ENCODE measurements around the gene ARL8A.
A peak's percentile ranks its signal among the peaks of the same experiment; 100 is the strongest.

The ARL8A gene

DNA sequence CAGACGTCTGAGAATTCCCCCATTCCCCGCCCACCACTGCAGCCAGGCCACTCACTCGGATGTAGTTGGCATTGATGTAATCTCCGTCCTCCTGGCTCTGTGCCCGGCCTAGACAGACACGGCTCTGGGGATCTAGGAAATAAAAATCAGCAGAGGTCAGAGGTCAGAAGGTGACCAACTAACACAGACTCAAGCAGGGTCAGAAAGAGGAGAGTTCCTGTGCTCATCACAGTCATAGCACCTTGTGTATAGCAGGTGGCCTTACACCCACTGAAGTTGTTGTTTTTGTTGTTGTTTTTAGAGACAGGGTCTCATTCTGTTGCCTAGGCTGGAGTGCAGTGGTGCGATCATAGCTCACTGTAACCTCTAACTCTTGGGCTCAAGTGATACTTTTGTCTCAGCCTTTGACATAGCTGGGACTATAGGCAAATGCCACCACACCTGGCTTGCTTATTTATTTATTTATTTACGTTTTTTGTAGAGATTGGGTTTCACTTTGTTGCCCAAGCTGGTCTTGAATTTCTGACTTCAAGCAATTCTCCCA lies 11.0 kb upstream of the ARL8A start:
- H3K4me3 ChIP-seq (replicated peaks; ENCODE audit: low read depth, low read length) = no peak overlapping the region
- TF ChIP-seq, protein P1, sequence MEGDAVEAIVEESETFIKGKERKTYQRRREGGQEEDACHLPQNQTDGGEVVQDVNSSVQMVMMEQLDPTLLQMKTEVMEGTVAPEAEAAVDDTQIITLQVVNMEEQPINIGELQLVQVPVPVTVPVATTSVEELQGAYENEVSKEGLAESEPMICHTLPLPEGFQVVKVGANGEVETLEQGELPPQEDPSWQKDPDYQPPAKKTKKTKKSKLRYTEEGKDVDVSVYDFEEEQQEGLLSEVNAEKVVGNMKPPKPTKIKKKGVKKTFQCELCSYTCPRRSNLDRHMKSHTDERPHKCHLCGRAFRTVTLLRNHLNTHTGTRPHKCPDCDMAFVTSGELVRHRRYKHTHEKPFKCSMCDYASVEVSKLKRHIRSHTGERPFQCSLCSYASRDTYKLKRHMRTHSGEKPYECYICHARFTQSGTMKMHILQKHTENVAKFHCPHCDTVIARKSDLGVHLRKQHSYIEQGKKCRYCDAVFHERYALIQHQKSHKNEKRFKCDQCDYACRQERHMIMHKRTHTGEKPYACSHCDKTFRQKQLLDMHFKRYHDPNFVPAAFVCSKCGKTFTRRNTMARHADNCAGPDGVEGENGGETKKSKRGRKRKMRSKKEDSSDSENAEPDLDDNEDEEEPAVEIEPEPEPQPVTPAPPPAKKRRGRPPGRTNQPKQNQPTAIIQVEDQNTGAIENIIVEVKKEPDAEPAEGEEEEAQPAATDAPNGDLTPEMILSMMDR (IDR thresholded peaks at IDR 0.05; ENCODE audit: low read depth, low read length, missing control alignments) = no peak
- no peak for DNase-seq (ENCODE audit: extremely low read depth, low read depth)

DNA sequence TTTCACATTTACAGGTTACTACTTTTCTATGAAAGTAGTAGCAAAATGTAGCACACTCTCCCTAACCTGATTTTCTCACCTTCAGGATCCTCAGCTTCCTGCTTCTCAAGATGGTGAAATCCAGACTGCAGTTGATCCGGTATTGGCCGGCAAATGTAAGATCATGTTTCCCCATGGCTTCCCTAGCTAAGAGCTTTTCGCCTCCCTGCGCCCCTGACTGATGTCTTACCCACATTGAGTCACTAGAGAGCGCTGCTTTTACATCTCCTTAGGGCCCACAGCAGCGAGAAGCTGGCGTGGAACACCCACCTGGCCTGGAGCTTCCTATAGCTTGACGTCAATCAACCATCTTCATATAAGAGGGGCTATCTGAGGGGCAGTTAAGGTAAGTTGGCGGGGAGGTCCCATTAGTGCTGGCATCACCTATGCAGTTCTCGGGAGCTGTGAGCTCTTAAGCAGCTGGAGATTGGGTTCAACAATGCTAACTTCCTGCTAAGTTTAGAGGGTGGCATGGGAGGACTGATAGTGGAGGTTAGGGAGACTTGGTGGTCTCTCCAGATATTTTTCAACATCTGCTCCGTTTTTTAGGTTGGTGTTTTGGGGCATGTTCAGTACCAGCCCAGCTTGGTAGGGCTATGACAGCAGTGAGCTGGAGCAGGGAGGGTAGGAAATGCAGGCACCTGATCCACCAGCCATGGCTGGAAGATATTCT lies 10.4 kb upstream of the ARL8A start:
- TF ChIP-seq, protein P1 (IDR thresholded peaks at IDR 0.05; ENCODE audit: low read depth, low read length, missing control alignments) = peak; percentile 57
- DNase-seq (ENCODE audit: extremely low read depth, low read depth) = peak; percentile 38
- H3K4me3 ChIP-seq (replicated peaks; ENCODE audit: low read depth, low read length) = no peak overlapping the region

DNA sequence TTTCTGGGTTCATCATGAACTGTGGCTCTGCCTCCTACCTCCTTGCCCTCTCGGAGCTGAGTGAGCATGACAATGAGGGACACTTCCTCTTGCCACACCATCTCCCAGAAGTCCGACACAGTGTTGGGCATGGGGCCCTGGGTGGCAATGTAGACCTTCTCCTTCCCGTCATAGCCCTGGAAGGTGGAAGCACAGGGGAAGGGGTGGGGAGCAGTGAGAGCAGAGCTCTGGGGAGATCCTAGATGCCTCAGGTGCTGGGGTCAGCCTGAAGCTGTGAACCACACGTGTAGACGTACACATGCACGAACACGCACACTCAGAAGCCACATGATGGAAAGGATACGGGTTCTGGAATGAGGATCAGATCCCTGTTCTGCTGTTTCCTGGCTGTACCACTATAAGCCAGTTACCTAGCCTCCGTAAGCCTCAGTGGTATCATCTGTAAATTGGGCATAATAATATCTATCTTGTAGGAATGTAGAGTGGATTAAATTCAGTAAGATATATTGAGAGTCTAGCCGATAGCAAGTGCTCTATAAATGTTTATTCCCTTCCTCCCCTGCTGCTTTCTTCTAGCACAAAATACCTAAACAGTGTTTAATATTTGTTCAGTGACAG lies 9.7 kb upstream of the ARL8A start:
- DNase-seq (ENCODE audit: extremely low read depth, low read depth) = no peak
- TF ChIP-seq, protein P1 (IDR thresholded peaks at IDR 0.05; ENCODE audit: low read depth, low read length, missing control alignments) = no peak
- no peak overlapping the region for H3K4me3 ChIP-seq (replicated peaks; ENCODE audit: low read depth, low read length)

DNA sequence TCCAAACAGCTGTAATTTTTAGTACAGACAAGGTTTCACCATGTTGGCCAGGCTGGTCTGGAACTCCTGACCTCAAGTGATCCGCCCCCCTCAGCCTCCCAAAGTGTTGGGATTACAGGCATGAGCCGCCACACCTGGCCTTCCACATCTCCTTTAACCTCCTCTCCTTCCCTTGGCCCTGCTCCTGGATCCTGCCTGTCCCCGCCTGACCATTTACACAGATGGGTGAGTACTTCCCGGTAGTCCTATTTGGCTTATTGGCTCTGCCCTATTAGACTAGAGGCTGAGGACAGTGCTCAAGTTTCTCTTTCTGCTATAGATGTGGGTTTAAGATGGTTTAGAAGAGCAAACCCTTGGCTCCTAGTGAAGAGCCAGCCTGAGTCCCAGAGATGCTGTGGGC lies 8.7 kb upstream of the ARL8A start:
- no peak overlapping the region for H3K4me3 ChIP-seq (replicated peaks; ENCODE audit: low read depth, low read length)
- DNase-seq (ENCODE audit: extremely low read depth, low read depth) = no peak
- TF ChIP-seq, protein P1 (IDR thresholded peaks at IDR 0.05; ENCODE audit: low read depth, low read length, missing control alignments) = no peak

DNA sequence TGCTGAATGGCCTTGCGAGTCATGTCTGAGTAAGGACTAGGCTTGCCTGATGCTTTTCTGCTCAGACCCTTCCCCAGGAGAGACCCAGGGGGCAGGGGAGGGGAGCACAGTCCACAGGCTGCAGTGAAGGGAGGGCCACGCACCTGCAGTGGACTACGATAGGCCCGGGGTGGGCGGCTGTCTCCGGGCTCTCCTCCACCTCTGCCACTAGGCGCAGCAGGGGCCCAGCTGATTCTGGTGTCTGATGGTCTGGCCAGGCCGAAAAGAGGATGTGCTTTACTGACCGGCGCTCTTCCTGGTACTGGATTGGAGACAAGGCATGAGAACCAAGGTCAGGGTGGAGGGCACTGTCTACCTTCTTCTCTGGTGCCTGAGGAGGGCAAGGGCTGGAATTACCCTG lies 7.9 kb upstream of the ARL8A start:
- TF ChIP-seq, protein P1 (IDR thresholded peaks at IDR 0.05; ENCODE audit: low read depth, low read length, missing control alignments) = no peak
- no peak overlapping the region for H3K4me3 ChIP-seq (replicated peaks; ENCODE audit: low read depth, low read length)
- no peak for DNase-seq (ENCODE audit: extremely low read depth, low read depth)

DNA sequence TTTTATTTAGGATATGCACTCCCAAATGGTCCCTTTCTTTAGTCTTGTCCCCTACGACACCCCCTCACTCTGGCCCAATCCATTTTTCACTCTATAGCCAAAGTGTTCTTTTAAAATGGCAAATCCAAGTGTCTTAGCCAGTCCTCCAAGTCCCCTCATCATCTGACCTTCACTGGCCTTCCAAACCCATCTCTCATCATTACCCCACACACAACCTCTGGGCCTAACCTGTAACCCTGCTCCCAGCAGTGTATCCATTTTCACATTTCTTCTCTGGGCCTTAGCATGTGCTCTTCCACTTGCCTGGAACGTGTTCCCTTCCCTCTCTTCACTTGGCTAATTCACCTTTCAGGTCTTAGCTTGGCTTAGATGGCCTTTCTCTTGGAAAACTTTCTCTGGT lies 6.5 kb upstream of the ARL8A start:
- TF ChIP-seq, protein P1 (IDR thresholded peaks at IDR 0.05; ENCODE audit: low read depth, low read length, missing control alignments) = no peak
- DNase-seq (ENCODE audit: extremely low read depth, low read depth) = no peak
- H3K4me3 ChIP-seq (replicated peaks; ENCODE audit: low read depth, low read length) = no peak overlapping the region
